ENCODE results near the gene P2RY6.

DNA sequence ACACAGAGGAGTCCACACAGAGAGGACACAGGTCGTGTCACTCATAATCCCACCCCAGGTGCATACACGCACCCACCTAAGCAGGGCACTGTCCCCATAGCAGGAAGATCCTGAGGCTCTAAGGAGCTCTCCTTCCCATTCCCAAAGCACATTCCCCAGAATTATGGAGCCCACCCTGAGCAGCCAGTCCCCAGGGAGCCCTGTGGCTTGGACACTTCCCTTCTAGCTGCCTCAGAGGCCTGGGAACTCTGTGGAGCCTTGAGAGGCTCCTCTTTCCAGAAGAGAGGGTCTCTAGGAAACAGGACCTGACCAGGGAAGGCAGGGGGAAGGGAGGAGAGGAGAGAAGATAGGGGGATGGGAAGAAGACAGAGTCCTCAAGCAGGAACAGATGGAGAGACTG is 65.7 kb downstream of the P2RY6 start:
- TF ChIP-seq, protein P1, sequence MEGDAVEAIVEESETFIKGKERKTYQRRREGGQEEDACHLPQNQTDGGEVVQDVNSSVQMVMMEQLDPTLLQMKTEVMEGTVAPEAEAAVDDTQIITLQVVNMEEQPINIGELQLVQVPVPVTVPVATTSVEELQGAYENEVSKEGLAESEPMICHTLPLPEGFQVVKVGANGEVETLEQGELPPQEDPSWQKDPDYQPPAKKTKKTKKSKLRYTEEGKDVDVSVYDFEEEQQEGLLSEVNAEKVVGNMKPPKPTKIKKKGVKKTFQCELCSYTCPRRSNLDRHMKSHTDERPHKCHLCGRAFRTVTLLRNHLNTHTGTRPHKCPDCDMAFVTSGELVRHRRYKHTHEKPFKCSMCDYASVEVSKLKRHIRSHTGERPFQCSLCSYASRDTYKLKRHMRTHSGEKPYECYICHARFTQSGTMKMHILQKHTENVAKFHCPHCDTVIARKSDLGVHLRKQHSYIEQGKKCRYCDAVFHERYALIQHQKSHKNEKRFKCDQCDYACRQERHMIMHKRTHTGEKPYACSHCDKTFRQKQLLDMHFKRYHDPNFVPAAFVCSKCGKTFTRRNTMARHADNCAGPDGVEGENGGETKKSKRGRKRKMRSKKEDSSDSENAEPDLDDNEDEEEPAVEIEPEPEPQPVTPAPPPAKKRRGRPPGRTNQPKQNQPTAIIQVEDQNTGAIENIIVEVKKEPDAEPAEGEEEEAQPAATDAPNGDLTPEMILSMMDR (IDR thresholded peaks at IDR 0.05), result no peak
- no peak for TF ChIP-seq POLR2A (IDR thresholded peaks at IDR 0.05)

Measured in lower leg skin (tissue), 3 donors.